GM12878 (cell line): ENCODE measurements around the gene DHRS4.

Experiments used
- ATF7 ChIP-seq: fragments of 450-650 bp; IDR thresholded peaks from 2 replicates; pipeline ENCODE4 v1.6.1; 2016; ENCODE audit warnings: low read depth, mild to moderate bottlenecking
- CEBPB ChIP-seq, 2 experiments: fragments of 150-350 bp in 1 of 2; IDR thresholded peaks; 2 replicates each; pipeline ENCODE4 v1.6.1; 2012 to 2014; ENCODE audit warnings: low read depth in 2 of 2, low read length in 2 of 2, borderline replicate concordance in 1 of 2, inconsistent platforms in 1 of 2
- EP300 ChIP-seq, 2 experiments: fragments of 150-350 bp in 1 of 2; IDR thresholded peaks; 2 replicates each; pipeline ENCODE4 v1.6.1; 2011 to 2012; ENCODE audit warnings: low read depth in 2 of 2, low read length in 2 of 2, borderline replicate concordance in 1 of 2, improper control_type of control experiment in 1 of 2, inconsistent platforms in 1 of 2; ENCODE audit not compliant: control insufficient read depth in 1 of 2
- ZNF384 ChIP-seq: IDR thresholded peaks from 2 replicates; pipeline ENCODE4 v1.6.1; 2012; ENCODE audit warnings: low read depth, mild to moderate bottlenecking, low read length, improper control_type of control experiment, borderline replicate concordance
- TF ChIP-seq, protein P1 (sequence below), 3 experiments: IDR thresholded peaks in 2 of 3; conservative IDR thresholded peaks in 1 of 3; 2 replicates each; pipeline ENCODE4 v1.5.1; 2011; ENCODE audit warnings: low read depth in 3 of 3, low read length in 3 of 3, mild to moderate bottlenecking in 3 of 3, control low read depth in 2 of 3, moderate library complexity in 2 of 3, inconsistent platforms in 1 of 3, mixed read lengths in 1 of 3; ENCODE audit not compliant: control insufficient read depth in 2 of 3, insufficient read depth in 1 of 3; ENCODE audit errors: extremely low read depth in 1 of 3
- TF ChIP-seq, protein P2 (sequence below): IDR thresholded peaks from 2 replicates; pipeline ENCODE4 v1.6.1; 2012; ENCODE audit warnings: low read depth, low read length, improper control_type of control experiment
- TF ChIP-seq, protein P3 (sequence below): IDR thresholded peaks from 2 replicates; pipeline ENCODE4 v1.6.1; 2012; ENCODE audit warnings: mild to moderate bottlenecking, low read depth, low read length

DNA sequence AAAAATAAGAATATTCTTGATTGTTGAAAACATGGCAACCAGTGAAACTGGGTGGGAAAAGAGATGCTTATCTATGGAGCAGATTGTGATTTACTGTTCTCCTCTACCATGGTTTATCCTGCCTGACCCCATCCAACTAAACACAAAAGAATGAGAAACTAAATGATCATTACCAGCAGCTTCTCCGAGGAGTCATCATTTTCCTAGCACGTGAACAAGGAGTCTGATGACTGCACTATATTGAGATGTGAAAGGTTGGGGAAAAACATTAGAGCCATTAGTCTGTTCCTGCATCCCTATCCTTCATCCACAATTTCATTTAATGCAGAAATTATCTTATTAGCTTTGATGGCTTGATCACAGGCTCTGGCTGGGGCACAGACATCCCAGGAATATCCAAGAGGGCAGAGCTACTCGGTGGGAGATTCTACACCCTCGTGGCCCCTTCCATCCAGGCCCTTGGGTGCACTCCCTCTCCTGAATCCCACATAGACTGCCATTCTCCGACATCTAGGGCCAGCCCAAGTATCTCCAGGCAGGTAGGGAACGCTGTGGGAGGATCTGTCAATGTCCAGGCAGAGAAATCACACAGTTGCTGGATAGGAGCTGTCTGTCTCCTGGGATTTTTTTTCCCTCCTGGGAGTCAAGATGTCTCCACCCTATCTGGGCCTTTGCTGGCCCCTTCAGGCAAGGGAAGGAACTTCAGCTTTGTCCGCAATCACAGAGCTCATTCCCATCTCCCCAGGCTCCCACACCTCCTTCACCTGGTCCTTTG is 43.3 kb upstream of the DHRS4 start:
- TF ChIP-seq, protein P1, sequence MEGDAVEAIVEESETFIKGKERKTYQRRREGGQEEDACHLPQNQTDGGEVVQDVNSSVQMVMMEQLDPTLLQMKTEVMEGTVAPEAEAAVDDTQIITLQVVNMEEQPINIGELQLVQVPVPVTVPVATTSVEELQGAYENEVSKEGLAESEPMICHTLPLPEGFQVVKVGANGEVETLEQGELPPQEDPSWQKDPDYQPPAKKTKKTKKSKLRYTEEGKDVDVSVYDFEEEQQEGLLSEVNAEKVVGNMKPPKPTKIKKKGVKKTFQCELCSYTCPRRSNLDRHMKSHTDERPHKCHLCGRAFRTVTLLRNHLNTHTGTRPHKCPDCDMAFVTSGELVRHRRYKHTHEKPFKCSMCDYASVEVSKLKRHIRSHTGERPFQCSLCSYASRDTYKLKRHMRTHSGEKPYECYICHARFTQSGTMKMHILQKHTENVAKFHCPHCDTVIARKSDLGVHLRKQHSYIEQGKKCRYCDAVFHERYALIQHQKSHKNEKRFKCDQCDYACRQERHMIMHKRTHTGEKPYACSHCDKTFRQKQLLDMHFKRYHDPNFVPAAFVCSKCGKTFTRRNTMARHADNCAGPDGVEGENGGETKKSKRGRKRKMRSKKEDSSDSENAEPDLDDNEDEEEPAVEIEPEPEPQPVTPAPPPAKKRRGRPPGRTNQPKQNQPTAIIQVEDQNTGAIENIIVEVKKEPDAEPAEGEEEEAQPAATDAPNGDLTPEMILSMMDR (IDR thresholded peaks at IDR 0.05 in 2 of 3, conservative IDR thresholded peaks at IDR 0.05 in 1 of 3; ENCODE audit: control insufficient read depth in 2 of 3, extremely low read depth in 1 of 3, insufficient read depth in 1 of 3, low read depth in 3 of 3, low read length in 3 of 3): peak; percentile 81 to 82 (median 81)
- TF ChIP-seq ZNF384 (no peak), CEBPB (IDR thresholded peaks at IDR 0.05; ENCODE audit: borderline replicate concordance in 1 of 2, low read depth in 2 of 2, low read length in 2 of 2) (no peak), ATF7 (no peak), EP300 (IDR thresholded peaks at IDR 0.05; ENCODE audit: borderline replicate concordance in 1 of 2, control insufficient read depth in 1 of 2, low read depth in 2 of 2, low read length in 2 of 2) (no peak)
- TF ChIP-seq, protein P2, sequence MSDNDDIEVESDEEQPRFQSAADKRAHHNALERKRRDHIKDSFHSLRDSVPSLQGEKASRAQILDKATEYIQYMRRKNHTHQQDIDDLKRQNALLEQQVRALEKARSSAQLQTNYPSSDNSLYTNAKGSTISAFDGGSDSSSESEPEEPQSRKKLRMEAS: no peak
- TF ChIP-seq, protein P3, sequence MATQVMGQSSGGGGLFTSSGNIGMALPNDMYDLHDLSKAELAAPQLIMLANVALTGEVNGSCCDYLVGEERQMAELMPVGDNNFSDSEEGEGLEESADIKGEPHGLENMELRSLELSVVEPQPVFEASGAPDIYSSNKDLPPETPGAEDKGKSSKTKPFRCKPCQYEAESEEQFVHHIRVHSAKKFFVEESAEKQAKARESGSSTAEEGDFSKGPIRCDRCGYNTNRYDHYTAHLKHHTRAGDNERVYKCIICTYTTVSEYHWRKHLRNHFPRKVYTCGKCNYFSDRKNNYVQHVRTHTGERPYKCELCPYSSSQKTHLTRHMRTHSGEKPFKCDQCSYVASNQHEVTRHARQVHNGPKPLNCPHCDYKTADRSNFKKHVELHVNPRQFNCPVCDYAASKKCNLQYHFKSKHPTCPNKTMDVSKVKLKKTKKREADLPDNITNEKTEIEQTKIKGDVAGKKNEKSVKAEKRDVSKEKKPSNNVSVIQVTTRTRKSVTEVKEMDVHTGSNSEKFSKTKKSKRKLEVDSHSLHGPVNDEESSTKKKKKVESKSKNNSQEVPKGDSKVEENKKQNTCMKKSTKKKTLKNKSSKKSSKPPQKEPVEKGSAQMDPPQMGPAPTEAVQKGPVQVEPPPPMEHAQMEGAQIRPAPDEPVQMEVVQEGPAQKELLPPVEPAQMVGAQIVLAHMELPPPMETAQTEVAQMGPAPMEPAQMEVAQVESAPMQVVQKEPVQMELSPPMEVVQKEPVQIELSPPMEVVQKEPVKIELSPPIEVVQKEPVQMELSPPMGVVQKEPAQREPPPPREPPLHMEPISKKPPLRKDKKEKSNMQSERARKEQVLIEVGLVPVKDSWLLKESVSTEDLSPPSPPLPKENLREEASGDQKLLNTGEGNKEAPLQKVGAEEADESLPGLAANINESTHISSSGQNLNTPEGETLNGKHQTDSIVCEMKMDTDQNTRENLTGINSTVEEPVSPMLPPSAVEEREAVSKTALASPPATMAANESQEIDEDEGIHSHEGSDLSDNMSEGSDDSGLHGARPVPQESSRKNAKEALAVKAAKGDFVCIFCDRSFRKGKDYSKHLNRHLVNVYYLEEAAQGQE: no peak
